ENCODE results near the gene ASB8.

ASB8 gene

DNA sequence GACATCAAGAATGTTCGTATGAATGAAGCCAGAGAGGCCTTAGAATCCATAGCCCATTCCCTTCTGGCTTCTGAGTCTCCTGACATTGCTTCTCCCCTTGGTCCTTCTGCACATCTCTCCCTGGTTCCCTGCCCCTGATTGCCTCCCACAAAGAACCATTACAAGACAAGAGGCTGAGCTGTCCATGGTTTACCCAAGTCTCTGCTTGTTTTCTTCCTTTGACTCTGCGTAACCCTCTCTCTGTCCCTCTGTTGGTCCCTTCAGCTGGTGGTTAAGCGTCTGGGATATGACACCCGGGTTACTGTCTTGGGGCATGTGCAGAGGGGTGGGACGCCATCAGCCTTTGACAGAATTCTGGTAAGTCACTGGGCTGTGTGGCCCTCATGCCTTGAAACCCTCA is 22.3 kb downstream of the ASB8 start:
- H3K36me3 ChIP-seq (replicated peaks; ENCODE audit: insufficient read depth, low read length) = peaks cover 8% of the 10 kb centered on the region; the same call in 1 of the 2 replicates
- no peak overlapping the region for H3K27ac ChIP-seq (ENCODE audit: low read length)
- H3K27me3 ChIP-seq (replicated peaks; ENCODE audit: insufficient read depth, low read length) = no peaks in the 10 kb centered on the region
- no peak overlapping the region for H3K4me2 ChIP-seq (ENCODE audit: low read depth, low read length)
- no peak overlapping the region for H2AFZ ChIP-seq (ENCODE audit: low read length)
- H3K4me3 ChIP-seq (ENCODE audit: low read length) = no peak overlapping the region
- H3K9me2 ChIP-seq (replicated peaks; ENCODE audit: insufficient read depth, low read length) = no peaks in the 10 kb centered on the region
- no peak for DNase-seq
- H3K4me1 ChIP-seq (ENCODE audit: low read length) = no peaks in the 10 kb centered on the region
- no peak for TF ChIP-seq EZH2phosphoT487 (IDR thresholded peaks at IDR 0.05; ENCODE audit: low read length)
- TF ChIP-seq EZH2 (optimal IDR thresholded peaks at IDR 0.05; ENCODE audit: low read depth, low read length) = no peak
- TF ChIP-seq, protein P1, sequence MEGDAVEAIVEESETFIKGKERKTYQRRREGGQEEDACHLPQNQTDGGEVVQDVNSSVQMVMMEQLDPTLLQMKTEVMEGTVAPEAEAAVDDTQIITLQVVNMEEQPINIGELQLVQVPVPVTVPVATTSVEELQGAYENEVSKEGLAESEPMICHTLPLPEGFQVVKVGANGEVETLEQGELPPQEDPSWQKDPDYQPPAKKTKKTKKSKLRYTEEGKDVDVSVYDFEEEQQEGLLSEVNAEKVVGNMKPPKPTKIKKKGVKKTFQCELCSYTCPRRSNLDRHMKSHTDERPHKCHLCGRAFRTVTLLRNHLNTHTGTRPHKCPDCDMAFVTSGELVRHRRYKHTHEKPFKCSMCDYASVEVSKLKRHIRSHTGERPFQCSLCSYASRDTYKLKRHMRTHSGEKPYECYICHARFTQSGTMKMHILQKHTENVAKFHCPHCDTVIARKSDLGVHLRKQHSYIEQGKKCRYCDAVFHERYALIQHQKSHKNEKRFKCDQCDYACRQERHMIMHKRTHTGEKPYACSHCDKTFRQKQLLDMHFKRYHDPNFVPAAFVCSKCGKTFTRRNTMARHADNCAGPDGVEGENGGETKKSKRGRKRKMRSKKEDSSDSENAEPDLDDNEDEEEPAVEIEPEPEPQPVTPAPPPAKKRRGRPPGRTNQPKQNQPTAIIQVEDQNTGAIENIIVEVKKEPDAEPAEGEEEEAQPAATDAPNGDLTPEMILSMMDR (IDR thresholded peaks at IDR 0.05; ENCODE audit: low read length) = no peak
- H3K9me3 ChIP-seq (replicated peaks; ENCODE audit: insufficient read depth, low read length) = no peaks in the 10 kb centered on the region
- H3K79me2 ChIP-seq (ENCODE audit: low read length) = no peaks in the 10 kb centered on the region
- no peak overlapping the region for H3K9ac ChIP-seq (ENCODE audit: low read length)
- H3F3A ChIP-seq (ENCODE audit: insufficient read depth, low read length) = no peaks in the 10 kb centered on the region
- no peaks in the 10 kb centered on the region for H4K20me1 ChIP-seq (ENCODE audit: insufficient read depth, low read length)

DNA sequence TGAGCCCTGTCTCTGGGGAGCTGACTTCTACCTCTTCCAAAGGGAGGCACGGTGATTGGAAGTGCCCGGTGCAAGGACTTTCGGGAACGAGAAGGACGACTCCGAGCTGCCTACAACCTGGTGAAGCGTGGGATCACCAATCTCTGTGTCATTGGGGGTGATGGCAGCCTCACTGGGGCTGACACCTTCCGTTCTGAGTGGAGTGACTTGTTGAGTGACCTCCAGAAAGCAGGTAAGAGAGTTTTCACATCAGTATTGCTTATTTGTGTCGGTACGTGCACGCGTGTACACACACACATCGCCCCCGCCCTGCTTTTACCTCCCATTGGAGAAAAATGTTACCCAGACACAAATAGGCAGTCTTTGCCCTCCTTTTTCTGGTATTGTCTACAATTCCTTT is 24.5 kb downstream of the ASB8 start:
- Histone ChIP-seq H3K4me2 (ENCODE audit: low read depth, low read length) (no peak overlapping the region), H2AFZ (ENCODE audit: low read length) (no peak overlapping the region), H3K27ac (ENCODE audit: low read length) (no peak overlapping the region), H3F3A (ENCODE audit: insufficient read depth, low read length) (no peaks in the 10 kb centered on the region), H3K36me3 (replicated peaks; ENCODE audit: insufficient read depth, low read length) (peaks cover 12% of the 10 kb centered on the region; the same call in 1 of the 2 replicates), H3K4me1 (ENCODE audit: low read length) (no peaks in the 10 kb centered on the region), H3K4me3 (ENCODE audit: low read length) (no peak overlapping the region), H3K9me3 (replicated peaks; ENCODE audit: insufficient read depth, low read length) (no peaks in the 10 kb centered on the region), H3K27me3 (replicated peaks; ENCODE audit: insufficient read depth, low read length) (no peaks in the 10 kb centered on the region), H3K9me2 (replicated peaks; ENCODE audit: insufficient read depth, low read length) (no peaks in the 10 kb centered on the region), H4K20me1 (ENCODE audit: insufficient read depth, low read length) (no peaks in the 10 kb centered on the region), H3K9ac (ENCODE audit: low read length) (no peak overlapping the region), H3K79me2 (ENCODE audit: low read length) (peaks cover 9% of the 10 kb centered on the region)
- TF ChIP-seq, protein P1 (IDR thresholded peaks at IDR 0.05; ENCODE audit: low read length) = no peak
- no peak for TF ChIP-seq EZH2phosphoT487 (IDR thresholded peaks at IDR 0.05; ENCODE audit: low read length)
- TF ChIP-seq EZH2 (optimal IDR thresholded peaks at IDR 0.05; ENCODE audit: low read depth, low read length) = no peak
- DNase-seq = no peak

DNA sequence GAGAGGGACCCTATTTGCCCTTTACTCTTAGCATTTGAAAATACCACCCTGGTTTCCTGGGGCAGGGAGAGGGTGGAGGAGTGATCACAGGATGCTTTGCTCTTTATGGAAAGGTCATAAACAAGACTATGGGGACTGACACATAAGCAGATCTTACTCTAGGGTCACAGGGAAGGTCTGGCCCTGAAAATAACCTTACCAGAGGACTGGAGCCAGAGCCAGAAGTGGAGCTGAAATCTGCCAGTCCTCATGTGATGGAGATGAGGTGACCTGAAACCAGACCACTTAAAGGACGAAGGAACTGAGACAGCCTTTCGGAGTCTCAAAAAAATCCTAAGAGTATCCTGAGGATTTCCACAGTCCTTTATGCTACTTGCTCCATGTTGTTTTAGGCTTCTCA is 25.8 kb downstream of the ASB8 start:
- Histone ChIP-seq H3K4me3 (ENCODE audit: low read length) (no peak overlapping the region), H3K27ac (ENCODE audit: low read length) (no peak overlapping the region), H3K9me2 (replicated peaks; ENCODE audit: insufficient read depth, low read length) (no peaks in the 10 kb centered on the region), H2AFZ (ENCODE audit: low read length) (no peak overlapping the region), H3K79me2 (ENCODE audit: low read length) (peaks cover 14% of the 10 kb centered on the region), H3K4me2 (ENCODE audit: low read depth, low read length) (no peak overlapping the region), H3K27me3 (replicated peaks; ENCODE audit: insufficient read depth, low read length) (no peaks in the 10 kb centered on the region), H3F3A (ENCODE audit: insufficient read depth, low read length) (no peaks in the 10 kb centered on the region), H3K9ac (ENCODE audit: low read length) (no peak overlapping the region), H3K4me1 (ENCODE audit: low read length) (peaks cover 4% of the 10 kb centered on the region; the same call in 1 of the 2 replicates), H4K20me1 (ENCODE audit: insufficient read depth, low read length) (no peaks in the 10 kb centered on the region), H3K9me3 (replicated peaks; ENCODE audit: insufficient read depth, low read length) (no peaks in the 10 kb centered on the region), H3K36me3 (replicated peaks; ENCODE audit: insufficient read depth, low read length) (peaks cover 12% of the 10 kb centered on the region; the same call in 1 of the 2 replicates)
- TF ChIP-seq EZH2phosphoT487 (IDR thresholded peaks at IDR 0.05; ENCODE audit: low read length) = no peak
- TF ChIP-seq EZH2 (optimal IDR thresholded peaks at IDR 0.05; ENCODE audit: low read depth, low read length) = no peak
- TF ChIP-seq, protein P1 (IDR thresholded peaks at IDR 0.05; ENCODE audit: low read length) = no peak
- DNase-seq = no peak
